K562 (cell line): Measurements from ENCODE around the gene SLFN5. TPM values are rescaled to one million over a fixed set of nuclear protein-coding genes. Genes with fewer than 3 reads are reported as not detected.

Experiments
- ATAC-seq: fragments of 200-7000 bp; cut with Tn5 transposase; 3 replicates; pipeline ENCODE4 v1.9.1; 2020; ENCODE audit warnings: moderate library complexity
- BruUV-seq: library from RNA; stranded (reverse); fragments of 400-500 nt; replicated peaks from 2 replicates; lab custom pipeline; 2021; lab: Mats Ljungman, UMichigan
- CTCF ChIA-PET: fragments of 300-600 bp; formaldehyde crosslinking; extraction: SDS; loops from one replicate; lab custom pipeline; 2021; ENCODE audit warnings: low intra/inter-chr PET ratio; lab: Yijun Ruan, JAX
- POLR2A ChIA-PET: fragments of 300-600, 350-650 bp; sonication (Branson Sonifier 250); formaldehyde crosslinking; extraction: SDS; loops from one replicate; lab custom pipeline; 2021; ENCODE audit warnings: antibody characterized with exemption, inconsistent platforms; lab: Yijun Ruan, JAX
- DNase-seq, 4 experiments: peaks; one replicate each; pipeline versions ENCODE4 v3.0.0 to v3.0.0-alpha.2; 2011 to 2018; ENCODE audit warnings: low spot score in 3 of 4, mixed read lengths in 3 of 4; ENCODE audit errors: extremely low read depth in 1 of 4
- FAIRE-seq: peaks from 2 replicates; lab custom pipeline; 2011; peaks lifted over from hg19 to GRCh38; lab: Jason Lieb, UNC
- H2AFZ ChIP-seq: 2 replicates; pipeline ENCODE4 v1.6.0; 2011; ENCODE audit warnings: low read depth, low read length, control low read depth, inconsistent platforms
- H3K27ac ChIP-seq: fragments of 200-600 bp; 3 replicates; pipeline ENCODE4 v1.8.0; 2011; ENCODE audit warnings: low read depth, mild to moderate bottlenecking, control low read depth, inconsistent platforms, low read length, moderate library complexity, mixed read lengths; ENCODE audit errors: extremely low read depth
- H3K27me3 ChIP-seq, 2 experiments: fragments of 300-600 bp in 1 of 2; 2 replicates in 1 of 2; 3 replicates in 1 of 2; pipeline versions ENCODE4 v1.6.0 to v1.8.0; 2011; ENCODE audit warnings: inconsistent platforms in 2 of 2, low read length in 2 of 2, mild to moderate bottlenecking in 1 of 2, mixed read lengths in 1 of 2, moderate library complexity in 1 of 2; ENCODE audit not compliant: control insufficient read depth in 2 of 2, insufficient read depth in 2 of 2
- H3K36me3 ChIP-seq: fragments of 300-600 bp; 3 replicates; pipeline ENCODE4 v1.8.0; 2011; ENCODE audit warnings: mild to moderate bottlenecking, low read length, inconsistent platforms; ENCODE audit not compliant: control insufficient read depth, insufficient read depth
- H3K4me1 ChIP-seq, 2 experiments: fragments of 200-600 bp in 1 of 2; replicated peaks in 1 of 2; 2 replicates in 1 of 2; 3 replicates in 1 of 2; pipeline versions ENCODE4 v1.5.1 to v1.8.0; 2011; ENCODE audit warnings: inconsistent platforms in 2 of 2, low read length in 2 of 2, mild to moderate bottlenecking in 1 of 2, mixed read lengths in 1 of 2, moderate library complexity in 1 of 2; ENCODE audit not compliant: control insufficient read depth in 2 of 2, insufficient read depth in 2 of 2
- H3K4me2 ChIP-seq: 2 replicates; pipeline ENCODE4 v1.6.1; 2011; ENCODE audit warnings: low read length, control low read depth, inconsistent platforms, mixed read lengths; ENCODE audit not compliant: insufficient read depth
- H3K4me3 ChIP-seq: fragments of 200-600 bp; sonication (generic), shearing (Covaris generic); 2 replicates; pipeline ENCODE4 v1.5.1; 2016; ENCODE audit warnings: control low read depth, inconsistent platforms
- H3K79me2 ChIP-seq: fragments of 200-600 bp; 3 replicates; pipeline ENCODE4 v1.8.0; 2011; ENCODE audit warnings: low read length, inconsistent platforms; ENCODE audit not compliant: control insufficient read depth, insufficient read depth
- H3K9ac ChIP-seq, 2 experiments: 2 replicates each; pipeline versions ENCODE4 v1.6.0 to v1.6.1; 2011; ENCODE audit warnings: low read depth in 2 of 2, low read length in 2 of 2, control low read depth in 1 of 2, inconsistent platforms in 1 of 2, mild to moderate bottlenecking in 1 of 2, mixed read lengths in 1 of 2; ENCODE audit not compliant: insufficient read depth in 1 of 2
- H3K9me1 ChIP-seq: one replicate; pipeline ENCODE4 v1.6.0; 2011; ENCODE audit warnings: inconsistent platforms, mild to moderate bottlenecking, low read length, moderate library complexity; ENCODE audit not compliant: control insufficient read depth, insufficient read depth
- H3K9me3 ChIP-seq: replicated peaks from 2 replicates; pipeline ENCODE4 v1.5.1; 2011; ENCODE audit warnings: low read depth, low read length, inconsistent platforms; ENCODE audit not compliant: control insufficient read depth, insufficient read depth
- H4K20me1 ChIP-seq: replicated peaks from 2 replicates; pipeline ENCODE4 v1.6.1; 2011; ENCODE audit warnings: low read length, inconsistent platforms, mixed read lengths; ENCODE audit not compliant: control insufficient read depth, insufficient read depth
- C11orf30 ChIP-seq: fragments of 450-650 bp; IDR thresholded peaks from 2 replicates; pipeline ENCODE4 v1.6.1; 2016; ENCODE audit warnings: low read depth, mild to moderate bottlenecking
- CHD4 ChIP-seq: fragments of 200-600 bp; sonication (generic); IDR thresholded peaks from 3 replicates; pipeline ENCODE4 v1.6.1; 2012; ENCODE audit warnings: low read depth, mild to moderate bottlenecking, mixed read lengths, low read length, inconsistent platforms; ENCODE audit not compliant: insufficient read depth, insufficient replicate concordance, poor library complexity, severe bottlenecking
- MAFG ChIP-seq: fragments of 450-650 bp; conservative IDR thresholded peaks from 2 replicates; pipeline ENCODE4 v1.6.1; 2016; ENCODE audit warnings: missing genetic modification characterization, missing compliant biosample characterization
- YBX1 ChIP-seq: fragments of 450-650 bp; IDR thresholded peaks from 2 replicates; pipeline ENCODE4 v1.7.1; 2016; ENCODE audit warnings: mild to moderate bottlenecking
- ZFP36 ChIP-seq: fragments of 150-350 bp; IDR thresholded peaks from 2 replicates; pipeline ENCODE4 v1.6.1; 2018; ENCODE audit warnings: low read length, low read depth; ENCODE audit not compliant: partially characterized antibody
- ZNF316 ChIP-seq: fragments of 450-650 bp; IDR thresholded peaks from 2 replicates; pipeline ENCODE4 v1.6.1; 2016
- ZNF445 ChIP-seq: fragments of 250-450 bp; sonication (Bioruptor Pico); IDR thresholded peaks from 2 replicates; pipeline ENCODE4 v1.4.0; 2020; ENCODE audit warnings: low read depth, mild to moderate bottlenecking, moderate library complexity
- WGBS: fragments of 100-300 bp; shearing (Covaris generic); methylation state at CpG from one replicate; pipeline ENCODE4 v1.1.6; 2016; ENCODE audit warnings: low coverage, mixed read lengths; ENCODE audit not compliant: insufficient coverage; ENCODE audit errors: missing lambda C conversion rate; 5-methylcytosine and 5-hydroxymethylcytosine counted together
- in situ Hi-C: fragments of 300-500 bp; cut with MboI; formaldehyde crosslinking; loops from 4 replicates; pipeline ENCODE4 v1.15.0; 2018; ENCODE audit warnings: inconsistent platforms, mixed read lengths
- intact Hi-C: fragments of 100-400 bp; cut with micrococcal nuclease; formaldehyde crosslinking; loops from 2 replicates; pipeline ENCODE4 v1.14.2; 2022
- polyA plus RNA-seq, 8 experiments: library from polyadenylated mRNA; depleted of rRNA in 4 of 8; stranded (reverse) in 5 of 8; unstranded in 3 of 8; fragments of >200 nt; fragmentation: Nextera tagmentation in 2 of 8; fragmentation: Illumina TruSeq in 1 of 8; extraction: Ambion mirVana in 2 of 8; extraction: Trizol in 1 of 8; gene quantifications; 2 replicates each; pipeline versions ENCODE4 v1.2.1 to v1.2.3, GENCODE V29; 2011 to 2014; ENCODE audit warnings: inconsistent platforms in 1 of 8, missing spikeins in 1 of 8
- total RNA-seq, 7 experiments: library from RNA; depleted of rRNA in 6 of 7; stranded (reverse); fragments of >200 nt in 6 of 7; fragmentation: Illumina TruSeq in 2 of 7; extraction: Trizol in 2 of 7; gene quantifications; 2 replicates each; pipeline versions ENCODE4 v1.2.1 to v1.2.3, GENCODE V29; 2011 to 2021; ENCODE audit warnings: low replicate concordance in 1 of 7

Gene SLFN5
- total and polyA plus RNA-seq, 9 of the 15 experiments (the other 6 are each of a cell fraction or from before 2014, with no cell fraction given), result under 0.01 to 0.18 (median 0.04) TPM; not detected in 1

- TF ChIP-seq ZFP36 (no peak), ZNF445 (CRISPR knock-in tag) (no peak)
Observed at GRCh38 chr17:35222452-35222851, 20.4 kb upstream of the SLFN5 start (continued).

- ATAC-seq, result no peak
- in situ Hi-C loops (no loop called here), intact Hi-C loops (no loop called here)
- no peak overlapping the region for H2AFZ ChIP-seq
- BruUV-seq, result no TSS peak
- no peak for FAIRE-seq
- H3K9me3 ChIP-seq, result no peaks in the 10 kb centered on the region
- no peak overlapping the region for H3K4me2 ChIP-seq
- ChIA-PET POLR2A (no interaction called here), CTCF (no interaction called here)
- no peaks in the 10 kb centered on the region for H3K4me1 ChIP-seq
- DNase-seq, result no peak
- no peaks in the 10 kb centered on the region for H3K36me3 ChIP-seq
- 0% methylated on average over 1 of the region's 1 CpG for WGBS
- H3K27me3 ChIP-seq, result peaks cover 5 to 15% of the 10 kb centered on the region in 2 experiments; a peak in 4 of 5 replicates
- no peak overlapping the region for H3K4me3 ChIP-seq
- TF ChIP-seq C11orf30 (peak; percentile 54; the same call in 1 of the 2 replicates), MAFG (tag) (0 out of 2 replicates have a peak, but pooled peaks have one; percentile 26), CHD4 (no peak), ZNF316 (peak; percentile 79), YBX1 (no peak)
- TF ChIP-seq, all 486 proteins: peak for 3
- Histone ChIP-seq H3K27ac (no peak overlapping the region), H4K20me1 (no peaks in the 10 kb centered on the region), H3K79me2 (no peaks in the 10 kb centered on the region), H3K9ac (no peak overlapping the region), H3K9me1 (no peaks in the 10 kb centered on the region)
Observed at GRCh38 chr17:35224436-35224835, 18.4 kb upstream of the SLFN5 start.
